K562 (cell line): ENCODE measurements around the gene CCDC9. TPM values are rescaled to one million over a fixed set of nuclear protein-coding genes. Genes with fewer than 3 reads are reported as not detected.

Experiments used
- KAT2B ChIP-seq: IDR thresholded peaks from one replicate; pipeline ENCODE4 v1.6.1; 2012; ENCODE audit warnings: low read depth, mild to moderate bottlenecking, control low read depth, inconsistent platforms, low read length, moderate library complexity
- NFYB ChIP-seq: IDR thresholded peaks from 2 replicates; pipeline ENCODE4 v1.6.1; 2011; ENCODE audit warnings: mild to moderate bottlenecking, moderate library complexity; ENCODE audit not compliant: insufficient read length; ENCODE audit errors: extremely low read depth
- NR2C1 ChIP-seq, 2 experiments: fragments of 450-650 bp; IDR thresholded peaks; 2 replicates each; pipeline ENCODE4 v1.6.1; 2017; ENCODE audit warnings: mild to moderate bottlenecking in 2 of 2, antibody characterized with exemption in 1 of 2, inconsistent platforms in 1 of 2, missing compliant biosample characterization in 1 of 2, missing genetic modification characterization in 1 of 2
- NR2C2 ChIP-seq, 2 experiments: fragments of 200-800 bp in 1 of 2; sonication (Bioruptor generic) in 1 of 2; sonication (generic) in 1 of 2; formaldehyde crosslinking in 1 of 2; IDR thresholded peaks; 2 replicates each; pipeline versions ENCODE4 v1.6.1 to v1.8.0; 2016 to 2022; ENCODE audit warnings: mild to moderate bottlenecking in 1 of 2, missing compliant biosample characterization in 1 of 2, missing genetic modification characterization in 1 of 2, missing genetic modification reagents in 1 of 2
- PML ChIP-seq: IDR thresholded peaks from 2 replicates; pipeline ENCODE4 v1.6.1; 2012; ENCODE audit warnings: low read length, inconsistent platforms
- SRSF1 ChIP-seq: fragments of 200-400 bp; formaldehyde crosslinking; IDR thresholded peaks from 2 replicates; pipeline ENCODE4 v1.6.1; 2017; ENCODE audit warnings: mild to moderate bottlenecking, low read depth, low read length, moderate library complexity
- TAF7 ChIP-seq: fragments of 450-650 bp; IDR thresholded peaks from 2 replicates; pipeline ENCODE4 v1.6.1; 2016; ENCODE audit warnings: missing genetic modification characterization, missing compliant biosample characterization
- ZBTB40 ChIP-seq, 2 experiments: fragments of 450-650 bp in 1 of 2; sonication (generic) in 1 of 2; formaldehyde crosslinking in 1 of 2; IDR thresholded peaks; 2 replicates each; pipeline versions ENCODE4 v1.7.1 to v1.9.0; 2016 to 2022; ENCODE audit warnings: inconsistent platforms in 1 of 2, mild to moderate bottlenecking in 1 of 2, missing genetic modification reagents in 1 of 2
- ZNF165 ChIP-seq: fragments of 250-450 bp; sonication (Bioruptor Pico); IDR thresholded peaks from 2 replicates; pipeline ENCODE4 v1.4.0; 2020; ENCODE audit warnings: borderline replicate concordance
- ZNF175 ChIP-seq: fragments of 200-800 bp; sonication (Bioruptor generic); IDR thresholded peaks from 2 replicates; pipeline ENCODE4 v1.6.1; 2016; ENCODE audit warnings: low read depth, mild to moderate bottlenecking, missing genetic modification characterization, missing compliant biosample characterization
- ZNF583 ChIP-seq: fragments of 250-450 bp; sonication (Bioruptor Pico); IDR thresholded peaks from 2 replicates; pipeline ENCODE4 v1.4.0; 2020
- polyA plus RNA-seq, 8 experiments: library from polyadenylated mRNA; depleted of rRNA in 4 of 8; stranded (reverse) in 5 of 8; unstranded in 3 of 8; fragments of >200 nt; fragmentation: Nextera tagmentation in 2 of 8; fragmentation: Illumina TruSeq in 1 of 8; extraction: Ambion mirVana in 2 of 8; extraction: Trizol in 1 of 8; gene quantifications; 2 replicates each; pipeline versions ENCODE4 v1.2.1 to v1.2.3, GENCODE V29; 2011 to 2014; ENCODE audit warnings: inconsistent platforms in 1 of 8, missing spikeins in 1 of 8
- total RNA-seq, 7 experiments: library from RNA; depleted of rRNA in 6 of 7; stranded (reverse); fragments of >200 nt in 6 of 7; fragmentation: Illumina TruSeq in 2 of 7; extraction: Trizol in 2 of 7; gene quantifications; 2 replicates each; pipeline versions ENCODE4 v1.2.1 to v1.2.3, GENCODE V29; 2011 to 2021; ENCODE audit warnings: low replicate concordance in 1 of 7

The CCDC9 gene
- total and polyA plus RNA-seq, 9 of the 15 experiments (the other 6 are each of a cell fraction or from before 2014, with no cell fraction given), result 0.23 to 38.6 (median 8.4) TPM

GRCh38 chr19:47227352-47228167 lies 28.8 kb upstream of the CCDC9 start (continued):
- TF ChIP-seq NR2C2 (CRISPR knock-in tag; IDR thresholded peaks at IDR 0.05) (no peak), NR2C2 (tag; IDR thresholded peaks at IDR 0.05) (peak; percentile 95), PML (peak; percentile 23; the same call in 1 of the 2 replicates), TAF7 (tag) (no peak), KAT2B (no peak), SRSF1 (no peak), ZBTB40 (IDR thresholded peaks at IDR 0.05) (no peak), ZBTB40 (CRISPR knock-in tag; IDR thresholded peaks at IDR 0.05) (no peak), ZNF165 (CRISPR knock-in tag) (no peak), NFYB (no peak), ZNF175 (peak; percentile 29; the same call in 1 of the 2 replicates), ZNF583 (CRISPR knock-in tag) (no peak; the same call in 1 of the 2 replicates), NR2C1 (IDR thresholded peaks at IDR 0.05) (peak; percentile 89), NR2C1 (tag; IDR thresholded peaks at IDR 0.05) (peak; percentile 92)
